Measurements from ENCODE around the gene PLCG1. TPM values are rescaled to one million over a fixed set of nuclear protein-coding genes. Genes with fewer than 3 reads are reported as not detected.

PLCG1 gene
- total RNA-seq, 4 donors from 2014 or later: 82.7 to 377 (median 155) TPM

DNA sequence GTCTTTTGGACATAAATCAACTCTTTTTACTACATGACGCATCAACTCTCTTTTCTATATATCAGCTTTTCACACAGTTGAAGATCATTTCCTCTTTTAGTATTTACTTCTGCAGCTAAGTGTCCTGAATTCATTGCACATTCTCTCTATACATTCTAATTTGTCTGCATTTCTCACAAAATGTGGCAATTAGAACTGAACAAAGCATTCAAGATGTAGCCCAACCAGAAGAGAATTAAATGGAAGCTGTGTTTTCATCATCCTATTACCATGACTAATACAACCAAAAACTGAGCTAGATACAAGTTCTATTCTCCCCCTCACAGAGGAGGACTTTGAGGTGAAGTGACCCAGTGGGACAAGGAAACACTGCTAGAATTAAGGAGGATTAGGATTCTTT, 86.9 kb downstream of the PLCG1 start:
- no peak overlapping the region for H3K27ac ChIP-seq
- H3K36me3 ChIP-seq: no peaks in the 10 kb centered on the region
- TF ChIP-seq, protein P1, sequence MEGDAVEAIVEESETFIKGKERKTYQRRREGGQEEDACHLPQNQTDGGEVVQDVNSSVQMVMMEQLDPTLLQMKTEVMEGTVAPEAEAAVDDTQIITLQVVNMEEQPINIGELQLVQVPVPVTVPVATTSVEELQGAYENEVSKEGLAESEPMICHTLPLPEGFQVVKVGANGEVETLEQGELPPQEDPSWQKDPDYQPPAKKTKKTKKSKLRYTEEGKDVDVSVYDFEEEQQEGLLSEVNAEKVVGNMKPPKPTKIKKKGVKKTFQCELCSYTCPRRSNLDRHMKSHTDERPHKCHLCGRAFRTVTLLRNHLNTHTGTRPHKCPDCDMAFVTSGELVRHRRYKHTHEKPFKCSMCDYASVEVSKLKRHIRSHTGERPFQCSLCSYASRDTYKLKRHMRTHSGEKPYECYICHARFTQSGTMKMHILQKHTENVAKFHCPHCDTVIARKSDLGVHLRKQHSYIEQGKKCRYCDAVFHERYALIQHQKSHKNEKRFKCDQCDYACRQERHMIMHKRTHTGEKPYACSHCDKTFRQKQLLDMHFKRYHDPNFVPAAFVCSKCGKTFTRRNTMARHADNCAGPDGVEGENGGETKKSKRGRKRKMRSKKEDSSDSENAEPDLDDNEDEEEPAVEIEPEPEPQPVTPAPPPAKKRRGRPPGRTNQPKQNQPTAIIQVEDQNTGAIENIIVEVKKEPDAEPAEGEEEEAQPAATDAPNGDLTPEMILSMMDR (IDR thresholded peaks at IDR 0.05): no peak
- no peak for TF ChIP-seq EP300 (IDR thresholded peaks at IDR 0.05; ENCODE audit: low read depth)
- no peak overlapping the region for H3K4me3 ChIP-seq
- WGBS, 2 donors (ENCODE audit: low coverage in 1 of 2): 90 to 91% methylated on average over 1 of the region's 1 CpG
- H3K9me3 ChIP-seq: no peaks in the 10 kb centered on the region
- in situ Hi-C loops (cut with MboI; ENCODE audit: low pct_ligation_motif_present in 1 of 4, low pct_unique_long_range_greater_than_20kb in 1 of 4, low sequenced_read_pairs in 3 of 4) (loop anchor here in 1 of 4 donors (10.0 kb wide), 1 partner anchor 49 kb away; no protein-coding TSS in a partner anchor), intact Hi-C loops (cut with DNase I; ENCODE audit: low total_unique reads) (no loop called here)
- no peaks in the 10 kb centered on the region for H3K27me3 ChIP-seq
- peaks cover 0 to 11% (median 0%) of the 10 kb centered on the region in 4 donors for H3K4me1 ChIP-seq
- no peak for DNase-seq

GRCh38 chr20:41225091-41225490, 87.7 kb downstream of the PLCG1 start:
- H3K9me3 ChIP-seq: no peaks in the 10 kb centered on the region
- intact Hi-C loops (cut with DNase I; ENCODE audit: low total_unique reads) (no loop called here), in situ Hi-C loops (cut with MboI; ENCODE audit: low pct_ligation_motif_present in 1 of 4, low pct_unique_long_range_greater_than_20kb in 1 of 4, low sequenced_read_pairs in 3 of 4) (loop anchor here in 1 of 4 donors (10.0 kb wide), 1 partner anchor 50 kb away; no protein-coding TSS in a partner anchor)
- no peak overlapping the region for H3K27ac ChIP-seq
- H3K27me3 ChIP-seq: no peaks in the 10 kb centered on the region
- H3K4me3 ChIP-seq: no peak overlapping the region
- no peaks in the 10 kb centered on the region for H3K36me3 ChIP-seq
- no peak for DNase-seq
- no peak for TF ChIP-seq POLR2A (IDR thresholded peaks at IDR 0.05)
- TF ChIP-seq POLR2AphosphoS5 (IDR thresholded peaks at IDR 0.05): no peak
- TF ChIP-seq, protein P1 (IDR thresholded peaks at IDR 0.05): no peak
- no peak for TF ChIP-seq EP300 (IDR thresholded peaks at IDR 0.05; ENCODE audit: low read depth)
- WGBS, 2 donors (ENCODE audit: low coverage in 1 of 2): 56 to 76% methylated on average over 1 of the region's 1 CpG
- H3K4me1 ChIP-seq: peaks cover 0 to 11% (median 0%) of the 10 kb centered on the region in 4 donors

DNA sequence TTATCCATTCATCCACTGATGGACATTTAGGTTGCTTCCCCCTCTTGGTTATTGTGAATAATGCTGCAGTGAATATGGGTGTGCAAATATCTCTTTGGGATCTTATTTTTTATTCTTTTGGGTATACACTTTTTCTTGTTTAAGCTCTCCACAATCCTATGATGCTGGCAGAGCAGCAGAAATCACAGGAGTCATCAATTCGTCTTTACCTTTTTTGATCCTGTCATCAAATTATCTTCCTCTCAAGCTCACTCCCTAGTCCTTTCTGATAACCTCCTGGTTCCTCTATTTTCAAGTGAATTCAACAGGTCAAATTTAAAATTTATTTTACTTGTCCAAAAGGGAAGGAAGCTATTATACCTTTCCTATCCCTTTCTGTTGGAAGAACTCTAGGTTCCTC, 89.1 kb downstream of the PLCG1 start:
- intact Hi-C loops (cut with DNase I; ENCODE audit: low total_unique reads): no loop called here
- in situ Hi-C loops (cut with MboI; ENCODE audit: low pct_ligation_motif_present in 1 of 4, low pct_unique_long_range_greater_than_20kb in 1 of 4, low sequenced_read_pairs in 3 of 4): loop anchor here in 1 of 4 donors (10.0 kb wide), 1 partner anchor 52 kb away; no protein-coding TSS in a partner anchor
- WGBS, 2 donors (ENCODE audit: low coverage in 1 of 2): 95 to 100% methylated on average over 1 of the region's 1 CpG

More for the DNA sequence above, 89.1 kb downstream of the PLCG1 start:
- no peaks in the 10 kb centered on the region for H3K9me3 ChIP-seq
- DNase-seq: no peak
- H3K4me1 ChIP-seq: peaks cover 0 to 11% (median 0%) of the 10 kb centered on the region in 4 donors
- no peaks in the 10 kb centered on the region for H3K36me3 ChIP-seq
- H3K4me3 ChIP-seq: no peak overlapping the region
- no peak overlapping the region for H3K27ac ChIP-seq
- no peaks in the 10 kb centered on the region for H3K27me3 ChIP-seq
- TF ChIP-seq EP300 (IDR thresholded peaks at IDR 0.05; ENCODE audit: low read depth) (no peak), POLR2A (IDR thresholded peaks at IDR 0.05) (no peak), POLR2AphosphoS5 (IDR thresholded peaks at IDR 0.05) (no peak)
- TF ChIP-seq, protein P1 (IDR thresholded peaks at IDR 0.05): no peak

Small RNA genes within 50 kb of the gene (small RNA-seq; reads per million reads assigned to genes)
- 0 reads per million in 4 donors for gene AL022394.1
- gene MIR6871: 0 reads per million in 4 donors

Other genes starting within 250 kb of the PLCG1 start
- 10 to 100 TPM; 29.6 to 52.3 (median 36.9) TPM for gene TOP1, start 108.7 kb upstream of the PLCG1 start, total RNA-seq
- gene ZHX3, start 180.2 kb downstream of the PLCG1 start, total RNA-seq: 10 to 100 TPM; 22.7 to 34.8 (median 26.4) TPM
- 100 to 1,000 TPM in 2 of 4 donors, 10 to 100 TPM in 2; 96.9 to 263 (median 134) TPM for gene LPIN3, start 203.3 kb downstream of the PLCG1 start, total RNA-seq
- gene EMILIN3, start 229.3 kb downstream of the PLCG1 start, total RNA-seq: 1 to 10 TPM in 2 of 4 donors, under 1 TPM in 2; 0.40 to 1.5 (median 0.90) TPM

All from transverse colon (tissue), 4 donors.